Glutamatergic neuron (in vitro differentiated cells): Measurements from ENCODE around the gene DEFB129. TPM values are rescaled to one million over a fixed set of nuclear protein-coding genes. Genes with fewer than 3 reads are reported as not detected.

Experiments used
- DNase-seq: peaks from one replicate; pipeline ENCODE4 v3.0.0; 2022
- H3K27ac Mint-ChIP-seq: one replicate; pipeline ENCODE4 v1.8.0; 2020; ENCODE audit warnings: mild to moderate bottlenecking, mixed read lengths, inconsistent platforms; ENCODE audit not compliant: unreplicated experiment
- H3K27me3 Mint-ChIP-seq: one replicate; pipeline ENCODE4 v1.8.0; 2020; ENCODE audit warnings: mild to moderate bottlenecking, moderate library complexity, mixed read lengths, inconsistent platforms; ENCODE audit not compliant: unreplicated experiment
- H3K36me3 Mint-ChIP-seq: one replicate; pipeline ENCODE4 v1.8.0; 2020; ENCODE audit warnings: mild to moderate bottlenecking, mixed read lengths, inconsistent platforms; ENCODE audit not compliant: unreplicated experiment
- H3K4me1 Mint-ChIP-seq: one replicate; pipeline ENCODE4 v1.8.0; 2020; ENCODE audit warnings: mild to moderate bottlenecking, low read depth, mixed read lengths, inconsistent platforms; ENCODE audit not compliant: unreplicated experiment
- H3K4me3 Mint-ChIP-seq: one replicate; pipeline ENCODE4 v1.8.0; 2020; ENCODE audit warnings: mild to moderate bottlenecking, mixed read lengths, inconsistent platforms; ENCODE audit not compliant: unreplicated experiment
- H3K9me3 Mint-ChIP-seq: one replicate; pipeline ENCODE4 v1.8.0; 2020; ENCODE audit warnings: mild to moderate bottlenecking, moderate library complexity, mixed read lengths, inconsistent platforms; ENCODE audit not compliant: unreplicated experiment
- total RNA-seq: library from RNA; stranded (reverse); fragmentation: NEBNext Ultra II Directional; extraction: Animal tissue kit (Norgen Biotek cat#: 25700); gene quantifications from one replicate; pipeline ENCODE4 v1.2.1, GENCODE V29; 2021; ENCODE audit not compliant: unreplicated experiment
- TF ChIP-seq, protein P1 (sequence below): fragments of 200-600 bp; sonication (generic); IDR thresholded peaks from one replicate; pipeline ENCODE4 v1.5.0; 2021; ENCODE audit not compliant: partially characterized antibody, unreplicated experiment

DEFB129 gene
- total RNA-seq, 1 donor from 2014 or later = not detected

DNA sequence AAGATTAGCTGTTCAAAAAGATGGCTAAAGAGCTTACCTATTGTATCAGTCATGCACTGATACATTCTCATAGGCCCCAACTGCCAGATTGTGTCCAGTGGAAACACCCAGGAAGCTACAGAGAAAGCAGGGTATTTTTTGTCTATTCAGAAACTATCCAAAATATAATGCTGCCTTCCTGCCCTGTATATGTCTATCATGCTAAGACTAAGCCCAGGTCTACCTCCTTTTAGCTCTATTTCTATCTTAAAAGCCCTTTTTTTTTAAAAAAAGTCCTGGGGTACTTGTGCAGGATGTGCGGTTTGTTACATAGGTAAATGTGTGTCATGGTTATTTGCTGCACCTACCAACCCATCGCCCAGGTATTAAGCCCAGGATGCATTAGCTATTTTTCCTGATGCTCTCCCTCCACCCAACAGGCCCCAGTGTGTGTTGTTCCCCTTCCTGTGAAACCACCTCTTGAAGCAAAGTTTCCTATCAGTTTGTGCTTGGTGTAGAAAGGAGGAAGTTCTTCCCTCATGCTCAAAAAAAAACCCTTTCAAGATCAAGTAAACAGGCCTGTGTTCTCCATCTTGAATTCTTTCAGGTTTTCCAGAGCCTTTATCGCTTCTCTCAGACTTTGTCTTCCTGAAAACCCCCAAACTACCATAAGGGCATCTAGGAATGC lies 514 bp downstream of the DEFB129 start:
- DNase-seq = no peak
- H3K4me1 Mint-ChIP-seq = no peaks in the 10 kb centered on the region
- no peaks in the 10 kb centered on the region for H3K27me3 Mint-ChIP-seq
- TF ChIP-seq, protein P1, sequence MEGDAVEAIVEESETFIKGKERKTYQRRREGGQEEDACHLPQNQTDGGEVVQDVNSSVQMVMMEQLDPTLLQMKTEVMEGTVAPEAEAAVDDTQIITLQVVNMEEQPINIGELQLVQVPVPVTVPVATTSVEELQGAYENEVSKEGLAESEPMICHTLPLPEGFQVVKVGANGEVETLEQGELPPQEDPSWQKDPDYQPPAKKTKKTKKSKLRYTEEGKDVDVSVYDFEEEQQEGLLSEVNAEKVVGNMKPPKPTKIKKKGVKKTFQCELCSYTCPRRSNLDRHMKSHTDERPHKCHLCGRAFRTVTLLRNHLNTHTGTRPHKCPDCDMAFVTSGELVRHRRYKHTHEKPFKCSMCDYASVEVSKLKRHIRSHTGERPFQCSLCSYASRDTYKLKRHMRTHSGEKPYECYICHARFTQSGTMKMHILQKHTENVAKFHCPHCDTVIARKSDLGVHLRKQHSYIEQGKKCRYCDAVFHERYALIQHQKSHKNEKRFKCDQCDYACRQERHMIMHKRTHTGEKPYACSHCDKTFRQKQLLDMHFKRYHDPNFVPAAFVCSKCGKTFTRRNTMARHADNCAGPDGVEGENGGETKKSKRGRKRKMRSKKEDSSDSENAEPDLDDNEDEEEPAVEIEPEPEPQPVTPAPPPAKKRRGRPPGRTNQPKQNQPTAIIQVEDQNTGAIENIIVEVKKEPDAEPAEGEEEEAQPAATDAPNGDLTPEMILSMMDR = no peak
- H3K4me3 Mint-ChIP-seq = no peak overlapping the region
- H3K27ac Mint-ChIP-seq = no peak overlapping the region
- no peaks in the 10 kb centered on the region for H3K36me3 Mint-ChIP-seq
- no peaks in the 10 kb centered on the region for H3K9me3 Mint-ChIP-seq

DNA sequence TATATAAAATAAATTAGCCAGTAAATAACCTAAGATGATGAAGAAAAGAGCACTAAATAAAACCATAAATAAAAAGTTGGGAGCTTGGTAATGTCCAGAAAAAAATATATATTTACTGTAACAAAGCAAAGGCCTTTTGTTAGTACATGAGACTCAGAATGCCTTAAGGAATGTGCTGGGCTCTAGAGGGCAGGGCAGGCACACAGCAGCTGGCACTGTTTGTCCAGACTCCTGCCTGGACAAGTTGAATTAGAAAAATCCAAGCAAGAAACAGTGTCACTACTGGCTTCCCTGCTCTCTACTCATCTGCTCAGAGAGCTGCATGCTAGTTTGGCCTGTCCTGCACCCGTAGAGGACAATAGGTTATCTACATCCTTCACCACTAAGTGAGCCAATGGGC lies 8.8 kb downstream of the DEFB129 start:
- TF ChIP-seq, protein P1 = no peak
- H3K4me1 Mint-ChIP-seq = no peaks in the 10 kb centered on the region
- no peaks in the 10 kb centered on the region for H3K9me3 Mint-ChIP-seq
- no peaks in the 10 kb centered on the region for H3K36me3 Mint-ChIP-seq
- H3K27me3 Mint-ChIP-seq = peaks cover 7% of the 10 kb centered on the region
- no peak for DNase-seq
- no peak overlapping the region for H3K27ac Mint-ChIP-seq
- no peak overlapping the region for H3K4me3 Mint-ChIP-seq

DNA sequence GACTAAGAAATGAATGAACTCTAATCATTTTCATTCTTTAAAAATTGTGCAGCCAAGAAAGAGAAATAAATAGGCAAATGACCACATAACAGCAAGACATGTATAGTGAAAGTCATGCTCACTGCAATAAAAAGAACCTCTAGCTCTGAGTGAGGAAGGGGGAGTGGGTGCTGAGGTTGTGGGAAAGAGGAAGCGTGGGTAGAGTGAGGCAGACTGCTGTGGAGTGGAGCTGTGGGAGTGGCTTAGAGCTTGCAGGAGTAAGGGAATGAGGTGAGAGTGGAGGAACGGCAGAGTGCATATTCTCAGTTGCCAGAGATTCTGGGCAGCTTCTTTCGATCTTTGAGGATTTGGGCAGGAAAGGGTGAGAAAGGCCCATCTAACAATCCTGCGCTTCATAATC lies 10.4 kb downstream of the DEFB129 start:
- H3K27ac Mint-ChIP-seq = no peak overlapping the region
- DNase-seq = no peak
- no peaks in the 10 kb centered on the region for H3K36me3 Mint-ChIP-seq
- TF ChIP-seq, protein P1 = no peak
- peaks cover 7% of the 10 kb centered on the region for H3K27me3 Mint-ChIP-seq
- H3K4me3 Mint-ChIP-seq = no peak overlapping the region
- no peaks in the 10 kb centered on the region for H3K9me3 Mint-ChIP-seq
- no peaks in the 10 kb centered on the region for H3K4me1 Mint-ChIP-seq

DNA sequence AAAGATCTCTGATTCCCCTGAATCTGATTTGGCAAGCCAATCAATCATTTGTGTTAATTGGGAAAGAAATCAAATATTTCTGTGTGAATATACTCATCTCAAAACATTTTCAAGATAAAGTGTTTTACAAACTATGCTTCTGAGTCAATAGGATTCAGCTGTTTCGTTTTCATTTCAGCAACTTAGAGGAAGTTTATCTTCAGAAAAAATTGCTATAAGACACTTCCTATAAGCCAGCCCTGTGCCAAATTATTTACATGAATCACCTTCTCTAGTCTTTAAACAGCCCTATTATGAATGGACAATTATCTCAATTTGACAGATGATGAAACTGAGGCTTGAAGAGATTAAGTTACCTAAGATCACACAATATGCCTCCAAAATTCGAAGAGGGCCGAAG lies 10.9 kb downstream of the DEFB129 start:
- no peaks in the 10 kb centered on the region for H3K36me3 Mint-ChIP-seq
- no peak overlapping the region for H3K4me3 Mint-ChIP-seq
- no peak for DNase-seq

DNA sequence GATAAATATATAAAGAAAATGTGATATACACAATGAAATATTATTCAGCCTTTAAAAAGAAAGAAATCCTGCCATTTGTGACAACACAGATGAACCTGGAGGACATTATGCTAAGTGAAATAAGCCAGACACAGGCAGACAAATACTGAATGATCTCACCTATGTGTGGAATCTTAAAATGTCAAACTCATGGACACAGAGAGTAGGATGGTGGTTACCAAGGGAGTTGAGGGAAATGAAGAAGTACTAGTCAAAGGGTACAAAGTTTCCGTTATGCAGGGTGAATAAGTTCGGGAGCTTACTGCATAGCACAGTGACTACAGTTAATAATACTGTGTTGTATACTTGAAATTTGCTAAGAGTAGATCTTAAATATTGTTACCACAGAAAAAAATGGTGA lies 15.8 kb downstream of the DEFB129 start:
- H3K27ac Mint-ChIP-seq = no peak overlapping the region
- TF ChIP-seq, protein P1 = no peak
- H3K4me1 Mint-ChIP-seq = no peaks in the 10 kb centered on the region
- peaks cover 8% of the 10 kb centered on the region for H3K36me3 Mint-ChIP-seq
- no peak overlapping the region for H3K4me3 Mint-ChIP-seq
- no peak for DNase-seq
- peaks cover 8% of the 10 kb centered on the region for H3K27me3 Mint-ChIP-seq
- no peaks in the 10 kb centered on the region for H3K9me3 Mint-ChIP-seq

More for the DNA sequence above, 10.9 kb downstream of the DEFB129 start:
- Mint-ChIP-seq H3K27me3 (peaks cover 7% of the 10 kb centered on the region), H3K9me3 (no peaks in the 10 kb centered on the region), H3K4me1 (no peaks in the 10 kb centered on the region), H3K27ac (no peak overlapping the region)
- TF ChIP-seq, protein P1 = no peak
